GDM1 (cell line): ENCODE measurements around the gene FLNC.
A peak's percentile ranks its signal among the peaks of the same experiment; 100 is the strongest.

Experiments
- DNase-seq: peaks from one replicate; lab custom pipeline; 2025; lab: John Stamatoyannopoulos, UW

Gene FLNC

DNA sequence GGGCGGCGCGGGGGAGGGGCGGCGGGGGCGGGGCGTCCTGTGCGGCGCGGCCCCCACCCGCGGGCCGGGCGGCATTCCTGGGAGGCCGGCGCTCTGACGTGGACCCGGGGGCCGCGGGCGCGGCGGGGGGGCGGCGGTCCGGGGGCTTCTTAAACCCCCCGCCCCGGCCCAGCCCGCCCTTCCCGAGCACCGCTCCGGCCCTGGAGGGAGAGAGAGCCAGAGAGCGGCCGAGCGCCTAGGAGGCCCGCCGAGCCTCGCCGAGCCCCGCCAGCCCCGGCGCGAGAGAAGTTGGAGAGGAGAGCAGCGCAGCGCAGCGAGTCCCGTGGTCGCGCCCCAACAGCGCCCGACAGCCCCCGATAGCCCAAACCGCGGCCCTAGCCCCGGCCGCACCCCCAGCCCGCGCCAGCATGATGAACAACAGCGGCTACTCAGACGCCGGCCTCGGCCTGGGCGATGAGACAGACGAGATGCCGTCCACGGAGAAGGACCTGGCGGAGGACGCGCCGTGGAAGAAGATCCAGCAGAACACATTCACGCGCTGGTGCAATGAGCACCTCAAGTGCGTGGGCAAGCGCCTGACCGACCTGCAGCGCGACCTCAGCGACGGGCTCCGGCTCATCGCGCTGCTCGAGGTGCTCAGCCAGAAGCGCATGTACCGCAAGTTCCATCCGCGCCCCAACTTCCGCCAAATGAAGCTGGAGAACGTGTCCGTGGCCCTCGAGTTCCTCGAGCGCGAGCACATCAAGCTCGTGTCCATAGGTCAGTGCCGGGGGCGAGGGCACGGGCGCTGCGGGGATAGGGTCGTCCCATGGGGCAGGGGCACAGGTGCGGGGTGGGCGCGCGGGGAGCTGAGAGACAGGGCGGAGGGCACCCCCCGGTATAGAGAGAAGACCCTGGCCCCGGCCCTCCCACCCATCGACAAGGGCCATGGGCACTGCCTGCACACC is at the start of gene FLNC:
Gene FLNC (plus strand): TSS at position 176 of the 947 bp plus-strand sequence. CDS start 232 bp downstream, at position 408.
- DNase-seq: peak; percentile 23

DNA sequence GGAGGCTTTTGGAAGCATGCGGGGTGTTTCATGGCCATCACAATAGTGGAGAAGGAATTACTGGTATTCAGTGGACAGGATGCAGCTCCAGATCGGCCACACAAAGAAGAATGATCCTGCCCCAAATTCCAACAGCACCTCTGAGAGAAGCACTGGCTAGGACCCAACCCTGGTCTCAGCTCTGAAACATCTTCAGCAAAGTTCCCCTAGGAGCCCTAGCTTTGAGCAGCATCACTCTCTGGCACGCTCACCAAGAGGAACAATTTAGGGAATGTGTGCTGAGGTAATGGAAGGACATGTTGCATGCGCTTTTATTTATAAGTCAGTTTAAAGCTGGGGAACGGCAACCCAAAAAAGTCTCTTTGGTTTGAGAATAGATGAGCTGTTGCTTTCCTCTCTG is 49.1 kb upstream of the FLNC start:
- DNase-seq: no peak

DNA sequence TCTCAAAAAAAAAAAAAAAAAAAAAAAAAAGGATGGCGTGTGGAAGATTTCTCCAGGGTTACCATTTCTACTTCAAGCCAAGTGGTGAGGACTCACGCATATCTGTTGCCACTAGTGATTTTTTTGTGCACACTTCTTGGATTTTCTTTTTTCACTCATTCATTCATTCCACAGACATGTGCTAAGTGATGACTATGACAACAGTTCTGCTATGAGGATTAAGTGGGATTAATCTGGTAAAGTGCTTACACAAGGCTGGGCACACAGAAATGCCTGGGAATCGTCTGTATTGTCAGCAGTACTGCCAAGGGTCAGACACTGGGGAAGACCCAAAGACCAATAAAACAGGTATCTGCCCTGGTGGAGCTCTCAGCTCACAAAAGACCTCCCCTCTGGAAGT is 48.4 kb upstream of the FLNC start:
- no peak for DNase-seq

DNA sequence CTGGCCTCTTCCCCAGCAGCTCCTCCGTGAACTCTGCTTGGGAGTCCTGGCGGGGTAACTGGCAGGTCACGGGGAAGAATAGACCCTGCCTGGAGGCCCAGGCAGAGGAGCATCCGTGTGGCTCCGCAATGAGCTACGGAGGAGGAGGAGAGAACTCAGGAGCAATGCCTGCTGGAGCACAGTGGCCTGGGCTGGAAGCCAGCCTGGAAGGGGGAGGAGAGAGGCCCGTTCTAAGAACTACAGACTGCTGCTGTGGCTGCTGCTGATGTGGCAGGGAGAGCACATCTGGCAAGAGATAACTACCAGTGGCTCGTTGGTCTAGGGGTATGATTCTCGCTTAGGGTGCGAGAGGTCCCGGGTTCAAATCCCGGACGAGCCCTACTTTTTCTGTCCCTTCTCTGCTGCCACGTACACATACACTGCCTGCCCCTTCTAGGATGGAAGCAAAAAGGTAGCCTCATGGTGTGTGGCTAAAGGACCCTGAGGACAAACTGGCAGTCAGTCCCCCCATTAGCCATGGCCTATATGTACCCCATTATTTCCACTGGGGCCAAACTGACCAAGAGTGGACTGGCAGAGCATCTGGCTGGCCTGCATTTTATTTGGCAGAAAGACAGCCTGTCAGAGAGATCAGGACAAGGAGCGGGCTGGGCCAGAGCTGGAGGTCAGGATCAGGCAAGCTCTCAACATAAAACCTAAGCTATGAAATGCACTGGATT is 46.9 kb upstream of the FLNC start:
- DNase-seq: no peak

- no peak for DNase-seq
These were observed 44.5 kb upstream of the FLNC start for GRCh38 chr7:128785738-128786137.

- no peak for DNase-seq
These were observed 41.5 kb upstream of the FLNC start for GRCh38 chr7:128788446-128789412.

GRCh38 chr7:128790315-128791041 is 39.7 kb upstream of the FLNC start:
- no peak for DNase-seq

DNA sequence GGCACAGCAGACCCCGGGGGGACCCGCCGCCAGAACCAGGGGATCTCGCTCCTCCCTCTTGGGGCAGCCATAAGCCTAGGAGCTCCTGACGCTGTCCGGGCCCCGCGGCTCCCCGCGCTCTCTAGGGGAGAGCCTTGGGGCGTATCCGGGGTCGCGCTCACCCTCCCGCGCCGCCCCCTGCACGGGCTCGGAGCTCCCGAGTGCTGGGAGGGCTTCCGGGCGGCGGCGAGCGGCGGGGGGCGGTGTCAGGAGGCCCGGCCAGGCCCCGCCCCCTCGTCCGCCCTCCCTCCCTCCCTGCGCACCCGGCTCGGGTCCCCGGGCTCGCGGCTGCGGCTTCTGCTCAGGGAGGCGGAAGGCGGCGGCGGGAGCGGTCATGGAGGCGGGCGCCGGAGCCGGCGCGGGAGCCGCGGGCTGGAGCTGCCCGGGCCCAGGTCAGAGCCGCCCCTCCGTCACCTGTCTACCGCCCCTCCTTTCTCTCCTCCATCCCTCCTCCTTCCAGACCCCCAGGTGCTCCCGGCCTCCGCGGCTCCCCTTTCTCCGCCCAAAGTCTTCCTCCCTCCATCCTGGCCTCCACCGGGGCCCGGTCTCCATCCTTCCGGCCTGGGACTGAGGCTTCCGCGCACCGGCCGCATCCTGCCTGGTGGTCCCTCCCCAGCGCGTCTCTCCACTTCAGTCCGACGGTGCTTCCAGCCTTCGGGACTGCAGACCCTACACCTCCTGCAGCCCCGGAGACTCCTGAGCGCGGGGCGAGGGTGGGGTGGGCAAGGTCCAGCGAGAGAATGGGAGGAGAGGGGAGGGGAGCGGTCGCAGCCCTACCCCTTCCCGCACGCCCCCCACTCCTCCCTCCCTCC is 38.9 kb upstream of the FLNC start, which contains the start of gene CCDC136:
Gene CCDC136 (plus strand): TSS at position 848 of the 851 bp plus-strand sequence. CDS start 444 bp downstream, outside the sequence.
- peak; percentile 46 for DNase-seq

- DNase-seq: no peak
These were observed 38.3 kb upstream of the FLNC start for GRCh38 chr7:128791972-128792327.

DNA sequence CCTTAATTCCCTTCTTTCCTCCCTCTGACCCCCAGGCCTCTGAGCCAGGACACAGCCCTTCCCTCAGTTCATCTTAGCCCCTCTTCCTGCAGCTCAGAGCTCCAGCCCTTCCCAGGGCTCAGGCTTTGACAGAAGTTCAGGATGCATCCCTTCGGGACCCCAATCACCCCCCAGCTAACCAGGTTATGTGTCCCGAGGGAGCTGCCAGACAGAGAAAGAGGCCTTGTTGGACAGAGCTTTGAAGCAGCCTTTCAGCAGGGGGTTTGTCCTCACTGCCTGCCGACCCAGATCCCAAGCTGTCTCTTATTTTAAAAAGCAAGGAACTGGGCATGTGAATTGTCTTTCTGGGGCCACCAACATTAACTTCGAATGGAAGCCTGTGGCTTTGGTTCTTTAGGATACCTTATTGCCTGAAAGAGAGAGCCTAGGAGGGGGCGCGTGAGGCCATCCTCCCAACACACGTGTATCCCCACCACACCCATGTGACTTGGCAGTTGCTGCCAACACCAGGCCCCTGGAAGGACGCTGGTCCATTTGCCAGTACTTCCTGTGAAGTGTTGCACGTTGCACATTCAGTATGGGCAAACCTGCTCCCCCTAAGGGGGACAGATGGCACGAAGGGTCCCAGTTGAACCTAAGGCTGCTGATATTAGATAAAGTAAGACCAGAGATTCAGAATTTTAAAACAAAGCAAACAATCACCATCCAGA is 37.6 kb upstream of the FLNC start:
- DNase-seq: no peak

GRCh38 chr7:128793181-128793547 is 37.0 kb upstream of the FLNC start:
- no peak for DNase-seq

DNA sequence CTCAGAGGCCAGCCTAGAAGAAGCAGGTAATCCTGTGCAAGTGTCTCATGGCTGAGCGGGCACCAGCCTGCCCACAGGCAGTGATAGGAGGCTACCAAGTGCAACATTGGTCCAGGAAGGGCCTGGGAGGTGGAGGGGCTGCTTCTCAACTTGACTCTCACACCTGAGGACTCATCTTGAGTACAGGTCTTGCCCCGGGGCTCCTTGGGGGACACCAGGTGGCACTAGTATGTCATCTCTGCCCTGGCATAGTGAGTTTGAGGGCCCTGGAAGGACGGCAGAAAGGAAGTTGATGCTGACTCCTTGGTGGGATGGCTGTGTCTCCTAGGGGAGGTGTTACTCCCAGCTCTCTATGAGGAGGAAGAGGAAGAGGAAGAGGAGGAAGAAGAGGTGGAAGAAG is 36.2 kb upstream of the FLNC start:
- DNase-seq: no peak

GRCh38 chr7:128794436-128794835 is 35.8 kb upstream of the FLNC start:
- no peak for DNase-seq

DNA sequence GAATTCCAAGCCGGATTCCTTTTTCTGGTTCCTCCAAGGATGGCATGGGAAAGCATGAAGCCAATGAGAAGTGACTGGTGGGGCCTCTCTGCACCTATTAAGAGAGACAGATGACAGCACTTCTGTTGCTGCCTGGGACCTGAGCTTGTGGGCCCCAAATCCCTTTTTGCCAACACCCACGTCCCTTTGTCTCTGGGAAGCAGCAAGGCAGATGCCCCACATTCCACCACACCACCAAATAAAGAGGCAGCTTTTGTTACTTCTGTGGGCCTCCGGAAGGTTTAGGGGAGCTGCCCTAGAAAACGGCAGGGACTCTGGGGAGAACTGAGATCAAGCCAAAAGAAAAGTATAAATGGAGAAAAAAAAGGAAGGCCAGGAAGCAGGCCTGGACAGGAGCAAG is 35.1 kb upstream of the FLNC start:
- DNase-seq: no peak

DNA sequence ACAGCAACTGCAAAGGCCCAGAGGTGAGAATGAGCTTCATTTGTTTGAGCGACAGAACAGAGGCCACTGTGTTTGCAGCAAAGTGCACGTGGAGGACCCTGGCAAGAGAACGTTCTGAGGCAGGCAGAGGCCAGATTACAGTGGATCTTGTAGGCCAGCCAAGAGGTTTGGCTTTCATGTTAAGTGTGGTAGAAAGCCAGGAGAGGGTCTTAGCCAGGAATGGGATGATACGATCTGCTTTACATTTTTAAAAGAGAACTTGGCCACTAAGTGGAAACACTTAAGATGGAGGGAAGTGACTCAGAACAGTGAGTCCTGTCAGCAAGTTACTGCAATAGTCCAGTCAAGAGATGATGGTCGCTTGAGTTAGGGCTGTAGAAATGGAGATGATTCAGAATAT is 33.9 kb upstream of the FLNC start:
- no peak for DNase-seq

- DNase-seq: no peak
These were observed 30.8 kb upstream of the FLNC start for GRCh38 chr7:128799451-128799850.

- DNase-seq: no peak
These were observed 29.6 kb upstream of the FLNC start for GRCh38 chr7:128800567-128800966.

DNA sequence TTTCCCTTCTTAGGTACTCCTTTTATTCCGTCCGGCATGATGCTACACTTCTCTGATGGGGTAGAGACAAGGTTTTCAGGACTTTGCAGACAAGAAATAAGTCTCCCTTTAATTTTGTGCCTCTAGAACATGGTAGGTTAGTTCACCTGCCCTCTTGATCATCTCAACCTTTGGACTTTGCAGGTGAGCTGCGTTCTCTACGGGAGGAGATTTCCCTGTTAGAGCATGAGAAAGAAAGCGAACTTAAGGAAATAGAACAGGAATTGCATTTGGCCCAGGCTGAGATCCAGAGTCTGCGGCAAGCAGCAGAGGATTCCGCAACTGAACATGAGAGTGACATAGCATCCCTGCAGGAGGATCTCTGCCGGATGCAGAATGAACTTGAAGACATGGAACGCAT is 29.2 kb upstream of the FLNC start:
- DNase-seq: no peak

GRCh38 chr7:128801667-128802418 is 28.4 kb upstream of the FLNC start:
- no peak for DNase-seq
